ENCODE data around the gene SLC27A5.

GRCh38 chr19:58460039-58460438, 51.8 kb downstream of the SLC27A5 start:
- no peak for TF ChIP-seq ZNF274 (IDR thresholded peaks at IDR 0.05; ENCODE audit: low read depth, low read length)
- no peak for TF ChIP-seq YY1 (IDR thresholded peaks at IDR 0.05; ENCODE audit: insufficient read depth, insufficient read length)

Data from NT2/D1 (cell line).